Measurements from ENCODE around the gene MAGEF1. TPM values are rescaled to one million over a fixed set of nuclear protein-coding genes. Genes with fewer than 3 reads are reported as not detected.

The MAGEF1 gene
- total RNA-seq, 1 donor from 2014 or later: 26.2 TPM

- no peaks in the 10 kb centered on the region for H3K9me3 Mint-ChIP-seq (ENCODE audit: unreplicated experiment)
- H3K27ac ChIP-seq (ENCODE audit: low read depth, low read length): no peak overlapping the region
- H3K36me3 ChIP-seq (ENCODE audit: insufficient read depth, low read length): no peaks in the 10 kb centered on the region
- H3K4me3 Mint-ChIP-seq (ENCODE audit: unreplicated experiment): no peak overlapping the region
- no peak for DNase-seq (ENCODE audit: low read depth)
- peaks cover 4% of the 10 kb centered on the region for H3K27me3 Mint-ChIP-seq (ENCODE audit: low read depth, unreplicated experiment)
- H3K79me2 ChIP-seq (ENCODE audit: insufficient read depth, low read length): no peaks in the 10 kb centered on the region
- no peak overlapping the region for H3K4me2 ChIP-seq (ENCODE audit: low read length)
- TF ChIP-seq EZH2 (IDR thresholded peaks at IDR 0.05; ENCODE audit: insufficient read depth, low read length): no peak
- TF ChIP-seq CTCF (IDR thresholded peaks at IDR 0.05; ENCODE audit: insufficient read depth, low read depth, low read length): no peak
- H3K4me3 ChIP-seq (ENCODE audit: insufficient read depth, low read depth, low read length): no peak overlapping the region
- no peaks in the 10 kb centered on the region for H3K36me3 Mint-ChIP-seq (ENCODE audit: low read depth, unreplicated experiment)
- peaks cover 34% of the 10 kb centered on the region for H3K4me1 Mint-ChIP-seq (ENCODE audit: low read depth, unreplicated experiment)
- no peak overlapping the region for H3K27ac Mint-ChIP-seq (ENCODE audit: unreplicated experiment)
- no peaks in the 10 kb centered on the region for H3K9me3 ChIP-seq (ENCODE audit: insufficient read depth, low read depth, low read length)
- peaks cover 3% of the 10 kb centered on the region for H3K27me3 ChIP-seq (ENCODE audit: insufficient read depth, low read length)
- no peak overlapping the region for H2AFZ ChIP-seq (ENCODE audit: low read depth, low read length)
- H4K20me1 ChIP-seq (ENCODE audit: insufficient read depth, low read length): no peaks in the 10 kb centered on the region
- H3K4me1 ChIP-seq (ENCODE audit: insufficient read depth, low read length): peaks cover 22% of the 10 kb centered on the region
- no peak overlapping the region for H3K9ac ChIP-seq (ENCODE audit: low read length)
- no peak for FAIRE-seq
Measured at GRCh38 chr3:184741798-184742675, 30.2 kb upstream of the MAGEF1 start.

GRCh38 chr3:184741259-184741556 is 29.3 kb upstream of the MAGEF1 start:
- H3K27ac ChIP-seq (ENCODE audit: low read depth, low read length): no peak overlapping the region
- H3K4me1 ChIP-seq (ENCODE audit: insufficient read depth, low read length): peaks cover 22% of the 10 kb centered on the region
- H3K79me2 ChIP-seq (ENCODE audit: insufficient read depth, low read length): no peaks in the 10 kb centered on the region
- H3K9ac ChIP-seq (ENCODE audit: low read length): no peak overlapping the region
- Mint-ChIP-seq H3K4me1 (ENCODE audit: low read depth, unreplicated experiment) (peaks cover 34% of the 10 kb centered on the region), H3K27me3 (ENCODE audit: low read depth, unreplicated experiment) (peaks cover 4% of the 10 kb centered on the region), H3K36me3 (ENCODE audit: low read depth, unreplicated experiment) (no peaks in the 10 kb centered on the region), H3K4me3 (ENCODE audit: unreplicated experiment) (no peak overlapping the region), H3K27ac (ENCODE audit: unreplicated experiment) (no peak overlapping the region), H3K9me3 (ENCODE audit: unreplicated experiment) (no peaks in the 10 kb centered on the region)
- H4K20me1 ChIP-seq (ENCODE audit: insufficient read depth, low read length): no peaks in the 10 kb centered on the region
- no peak for DNase-seq (ENCODE audit: low read depth)
- H2AFZ ChIP-seq (ENCODE audit: low read depth, low read length): no peak overlapping the region
- H3K36me3 ChIP-seq (ENCODE audit: insufficient read depth, low read length): no peaks in the 10 kb centered on the region
- TF ChIP-seq CTCF (IDR thresholded peaks at IDR 0.05; ENCODE audit: insufficient read depth, low read depth, low read length): no peak
- TF ChIP-seq EZH2 (IDR thresholded peaks at IDR 0.05; ENCODE audit: insufficient read depth, low read length): no peak
- H3K4me3 ChIP-seq (ENCODE audit: insufficient read depth, low read depth, low read length): no peak overlapping the region
- no peak for FAIRE-seq
- peaks cover 3% of the 10 kb centered on the region for H3K27me3 ChIP-seq (ENCODE audit: insufficient read depth, low read length)
- no peaks in the 10 kb centered on the region for H3K9me3 ChIP-seq (ENCODE audit: insufficient read depth, low read depth, low read length)
- no peak overlapping the region for H3K4me2 ChIP-seq (ENCODE audit: low read length)

Data from astrocyte (in vitro differentiated cells and primary cell).